GM12878 (cell line): Measurements from ENCODE around the gene SORCS1. TPM values are rescaled to one million over a fixed set of nuclear protein-coding genes. Genes with fewer than 3 reads are reported as not detected.

Experiments
- ATAC-seq: fragments of 200-7000 bp; cut with Tn5 transposase; 3 replicates; pipeline ENCODE4 v1.9.1; 2020; ENCODE audit warnings: mild to moderate bottlenecking, moderate library complexity
- BruUV-seq: library from RNA; stranded (reverse); fragments of 400-500 nt; replicated peaks from 2 replicates; lab custom pipeline; 2021; lab: Mats Ljungman, UMichigan
- CTCF ChIA-PET: fragments of 300-600 bp; sonication (Branson Sonifier 250); formaldehyde crosslinking; extraction: SDS; loops from one replicate; lab custom pipeline; 2021; ENCODE audit warnings: inconsistent platforms; lab: Yijun Ruan, JAX
- POLR2A ChIA-PET: fragments of 350-600 bp; formaldehyde crosslinking; extraction: SDS; loops from one replicate; lab custom pipeline; 2021; ENCODE audit warnings: inconsistent platforms; lab: Charles Lee
- RAD21 ChIA-PET: fragments of 300-600 bp; sonication (Branson Sonifier 250); formaldehyde crosslinking; loops from one replicate; lab custom pipeline; 2023; ENCODE audit warnings: antibody characterized with exemption; ENCODE audit not compliant: unreplicated experiment; lab: Charles Lee
- SMC1A ChIA-PET: fragments of 300-600 bp; sonication (Branson Sonifier 250); formaldehyde crosslinking; loops from one replicate; lab custom pipeline; 2023; ENCODE audit not compliant: unreplicated experiment, uncharacterized antibody; lab: Charles Lee
- DNase-seq: peaks from one replicate; pipeline ENCODE4 v3.0.0-alpha.2; 2011; ENCODE audit warnings: low read depth, low spot score
- FAIRE-seq: peaks from 3 replicates; lab custom pipeline; 2011; peaks lifted over from hg19 to GRCh38; lab: Jason Lieb, UNC
- H2AFZ ChIP-seq: 2 replicates; pipeline ENCODE4 v1.6.0; 2011; ENCODE audit warnings: low read depth, low read length, control low read depth; ENCODE audit not compliant: control insufficient read depth
- H3K27ac ChIP-seq: 2 replicates; pipeline ENCODE4 v1.5.1; 2011; ENCODE audit warnings: control low read depth; ENCODE audit not compliant: control insufficient read depth, insufficient read depth
- H3K27me3 ChIP-seq, 2 experiments: replicated peaks in 1 of 2; 2 replicates each; pipeline versions ENCODE4 v1.6.0 to v1.6.1; 2011; ENCODE audit warnings: low read length in 1 of 2; ENCODE audit not compliant: control insufficient read depth in 2 of 2, insufficient read depth in 2 of 2
- H3K36me3 ChIP-seq, 2 experiments: 2 replicates each; pipeline ENCODE4 v1.5.1; 2011; ENCODE audit warnings: low read length in 1 of 2; ENCODE audit not compliant: control insufficient read depth in 2 of 2, insufficient read depth in 2 of 2
- H3K4me1 ChIP-seq: 2 replicates; pipeline ENCODE4 v1.6.1; 2011; ENCODE audit warnings: mild to moderate bottlenecking, low read length, moderate library complexity, mixed read lengths; ENCODE audit not compliant: control insufficient read depth, insufficient read depth
- H3K4me2 ChIP-seq: 2 replicates; pipeline ENCODE4 v1.6.0; 2011; ENCODE audit warnings: control low read depth; ENCODE audit not compliant: control insufficient read depth, insufficient read depth
- H3K4me3 ChIP-seq: fragments of 200-600 bp; sonication (generic); 2 replicates; pipeline ENCODE4 v1.5.1; 2016
- H3K79me2 ChIP-seq: 2 replicates; pipeline ENCODE4 v1.6.0; 2011; ENCODE audit warnings: low read length; ENCODE audit not compliant: control insufficient read depth, insufficient read depth
- H3K9ac ChIP-seq: 2 replicates; pipeline ENCODE4 v1.8.0; 2011; ENCODE audit warnings: low read length, control low read depth, mixed read lengths; ENCODE audit not compliant: control insufficient read depth, insufficient read depth
- H3K9me3 ChIP-seq: replicated peaks from 3 replicates; pipeline ENCODE4 v1.5.1; 2011; ENCODE audit warnings: mild to moderate bottlenecking, low read length; ENCODE audit not compliant: control insufficient read depth, insufficient read depth
- H4K20me1 ChIP-seq: 2 replicates; pipeline ENCODE4 v1.6.0; 2011; ENCODE audit not compliant: control insufficient read depth, insufficient read depth
- CEBPB ChIP-seq, 2 experiments: fragments of 150-350 bp in 1 of 2; IDR thresholded peaks; 2 replicates each; pipeline ENCODE4 v1.6.1; 2012 to 2014; ENCODE audit warnings: low read depth in 2 of 2, low read length in 2 of 2, borderline replicate concordance in 1 of 2, inconsistent platforms in 1 of 2
- EZH2 ChIP-seq: IDR thresholded peaks from 2 replicates; pipeline ENCODE4 v1.6.1; 2012; ENCODE audit warnings: low read depth, mild to moderate bottlenecking, control low read depth, inconsistent platforms, low read length, borderline replicate concordance; ENCODE audit not compliant: control insufficient read depth
- NFXL1 ChIP-seq: fragments of 450-650 bp; IDR thresholded peaks from 2 replicates; pipeline ENCODE4 v1.6.1; 2017; ENCODE audit warnings: antibody characterized with exemption, mild to moderate bottlenecking, borderline replicate concordance
- NRF1 ChIP-seq: conservative IDR thresholded peaks from 2 replicates; pipeline ENCODE4 v1.6.1; 2011; ENCODE audit warnings: mild to moderate bottlenecking, low read depth, low read length, improper control_type of control experiment
- RB1 ChIP-seq: fragments of 450-650 bp; formaldehyde crosslinking; IDR thresholded peaks from 2 replicates; pipeline ENCODE4 v1.6.1; 2017; ENCODE audit warnings: mild to moderate bottlenecking, borderline replicate concordance
- WGBS: methylation state at CpG from one replicate; pipeline ENCODE4 v1.1.6; 2016; ENCODE audit warnings: low lambda C conversion rate; ENCODE audit not compliant: insufficient replicate concordance, insufficient coverage; ENCODE audit errors: missing lambda C conversion rate; 5-methylcytosine and 5-hydroxymethylcytosine counted together
- in situ Hi-C: fragments of 300-500 bp; cut with MboI; formaldehyde crosslinking; loops from 9 replicates; pipeline ENCODE4 v1.14.3; 2018; ENCODE audit warnings: mixed read lengths
- intact Hi-C: fragments of 100-400 bp; cut with micrococcal nuclease; formaldehyde crosslinking; loops from one replicate; pipeline ENCODE4 v1.14.2; 2022; ENCODE audit not compliant: unreplicated experiment
- polyA plus RNA-seq, 11 experiments: library from polyadenylated mRNA; depleted of rRNA in 4 of 11; unstranded in 6 of 11; stranded (reverse) in 5 of 11; fragments of >200 nt; fragmentation: Nextera tagmentation in 4 of 11; fragmentation: Illumina TruSeq in 1 of 11; extraction: Ambion mirVana in 4 of 11; extraction: Trizol in 1 of 11; gene quantifications; 1 replicate in 1 of 11; 2 replicates in 10 of 11; pipeline versions ENCODE4 v1.2.1 to v1.2.3, GENCODE V29; 2011 to 2016; ENCODE audit warnings: inconsistent platforms in 2 of 11, missing spikeins in 2 of 11, low read depth in 1 of 11
- total RNA-seq, 4 experiments: library from RNA; depleted of rRNA in 3 of 4; stranded (reverse); fragments of >200 nt in 3 of 4; fragmentation: Illumina TruSeq in 1 of 4; extraction: Trizol in 1 of 4; gene quantifications; 2 replicates each; pipeline versions ENCODE4 v1.2.1 to v1.2.3, GENCODE V29; 2013 to 2021
- TF ChIP-seq, protein P1 (sequence below): fragments of 450-650 bp; formaldehyde crosslinking; IDR thresholded peaks from 2 replicates; pipeline ENCODE4 v1.4.0; 2020; ENCODE audit warnings: mild to moderate bottlenecking, moderate library complexity

The SORCS1 gene
- total and polyA plus RNA-seq, 10 of the 15 experiments (the other 5 are each of a cell fraction or from before 2014, with no cell fraction given): 0.02 to 9.6 (median 0.06) TPM; not detected in 3

GRCh38 chr10:107059068-107059804 is 105.3 kb downstream of the SORCS1 start:
- Histone ChIP-seq H3K4me1 (no peaks in the 10 kb centered on the region), H3K9me3 (no peaks in the 10 kb centered on the region), H3K4me3 (no peak overlapping the region), H3K36me3 (no peaks in the 10 kb centered on the region), H3K79me2 (no peaks in the 10 kb centered on the region), H3K27ac (no peak overlapping the region), H3K27me3 (no peaks in the 10 kb centered on the region), H3K9ac (no peak overlapping the region), H2AFZ (no peak overlapping the region), H3K4me2 (no peak overlapping the region), H4K20me1 (no peaks in the 10 kb centered on the region)
- peak; percentile 44 for ATAC-seq
- FAIRE-seq: no peak
- SMC1A ChIA-PET: no interaction called here
- RAD21 ChIA-PET: no interaction called here
- 28% methylated on average over 4 of the region's 4 CpGs for WGBS
- intact Hi-C loops (no loop called here), in situ Hi-C loops (no loop called here)
- CTCF ChIA-PET: no interaction called here
- BruUV-seq: no TSS peak
- TF ChIP-seq NRF1 (no peak), RB1 (no peak), CEBPB (IDR thresholded peaks at IDR 0.05; ENCODE audit: borderline replicate concordance in 1 of 2, low read depth in 2 of 2, low read length in 2 of 2) (no peak), NFXL1 (no peak), EZH2 (no peak)
- TF ChIP-seq, protein P1, sequence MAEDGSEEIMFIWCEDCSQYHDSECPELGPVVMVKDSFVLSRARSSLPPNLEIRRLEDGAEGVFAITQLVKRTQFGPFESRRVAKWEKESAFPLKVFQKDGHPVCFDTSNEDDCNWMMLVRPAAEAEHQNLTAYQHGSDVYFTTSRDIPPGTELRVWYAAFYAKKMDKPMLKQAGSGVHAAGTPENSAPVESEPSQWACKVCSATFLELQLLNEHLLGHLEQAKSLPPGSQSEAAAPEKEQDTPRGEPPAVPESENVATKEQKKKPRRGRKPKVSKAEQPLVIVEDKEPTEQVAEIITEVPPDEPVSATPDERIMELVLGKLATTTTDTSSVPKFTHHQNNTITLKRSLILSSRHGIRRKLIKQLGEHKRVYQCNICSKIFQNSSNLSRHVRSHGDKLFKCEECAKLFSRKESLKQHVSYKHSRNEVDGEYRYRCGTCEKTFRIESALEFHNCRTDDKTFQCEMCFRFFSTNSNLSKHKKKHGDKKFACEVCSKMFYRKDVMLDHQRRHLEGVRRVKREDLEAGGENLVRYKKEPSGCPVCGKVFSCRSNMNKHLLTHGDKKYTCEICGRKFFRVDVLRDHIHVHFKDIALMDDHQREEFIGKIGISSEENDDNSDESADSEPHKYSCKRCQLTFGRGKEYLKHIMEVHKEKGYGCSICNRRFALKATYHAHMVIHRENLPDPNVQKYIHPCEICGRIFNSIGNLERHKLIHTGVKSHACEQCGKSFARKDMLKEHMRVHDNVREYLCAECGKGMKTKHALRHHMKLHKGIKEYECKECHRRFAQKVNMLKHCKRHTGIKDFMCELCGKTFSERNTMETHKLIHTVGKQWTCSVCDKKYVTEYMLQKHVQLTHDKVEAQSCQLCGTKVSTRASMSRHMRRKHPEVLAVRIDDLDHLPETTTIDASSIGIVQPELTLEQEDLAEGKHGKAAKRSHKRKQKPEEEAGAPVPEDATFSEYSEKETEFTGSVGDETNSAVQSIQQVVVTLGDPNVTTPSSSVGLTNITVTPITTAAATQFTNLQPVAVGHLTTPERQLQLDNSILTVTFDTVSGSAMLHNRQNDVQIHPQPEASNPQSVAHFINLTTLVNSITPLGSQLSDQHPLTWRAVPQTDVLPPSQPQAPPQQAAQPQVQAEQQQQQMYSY (CRISPR knock-in tag): no peak
- no peak for DNase-seq
- POLR2A ChIA-PET: no interaction called here
